Kidney tubule cell (primary cell): ENCODE results near the gene MKLN1.
"Not testable (repeated sequence)": the region's sequence is repeated elsewhere in the genome, so short reads cannot be mapped to it uniquely, and the experiment has no call there.

Source experiments
- DNase-seq: peaks from one replicate; pipeline ENCODE4 v3.0.0-alpha.2; 2018; ENCODE audit warnings: low spot score

The MKLN1 gene

GRCh38 chr7:131501930-131502685, 174.4 kb downstream of the MKLN1 start:
- no peak for DNase-seq

- DNase-seq = peak; percentile 52
Observed at GRCh38 chr7:131502810-131503508, 175.3 kb downstream of the MKLN1 start.

GRCh38 chr7:131503639-131504038, 176.0 kb downstream of the MKLN1 start:
- DNase-seq = no peak

- no peak for DNase-seq
Observed at GRCh38 chr7:131504157-131504899, 176.7 kb downstream of the MKLN1 start.

GRCh38 chr7:131505037-131505620, 177.5 kb downstream of the MKLN1 start:
- not testable (repeated sequence) for DNase-seq

GRCh38 chr7:131505636-131506557, 178.2 kb downstream of the MKLN1 start:
- no peak for DNase-seq

GRCh38 chr7:131506597-131506996, 178.9 kb downstream of the MKLN1 start:
- DNase-seq = no peak

- DNase-seq = peak; percentile 76
Observed at GRCh38 chr7:131507592-131508331, 180.1 kb downstream of the MKLN1 start.

- no peak for DNase-seq
Observed at GRCh38 chr7:131508754-131509486, 181.2 kb downstream of the MKLN1 start.

GRCh38 chr7:131509781-131510180, 182.1 kb downstream of the MKLN1 start:
- no peak for DNase-seq

- no peak for DNase-seq
Observed at GRCh38 chr7:131511071-131511470, 183.4 kb downstream of the MKLN1 start.

- no peak for DNase-seq
Observed at GRCh38 chr7:131511774-131512535, 184.3 kb downstream of the MKLN1 start.

- DNase-seq = peak; percentile 89
Observed at GRCh38 chr7:131513245-131514061, 185.8 kb downstream of the MKLN1 start.

GRCh38 chr7:131515471-131515870, 187.8 kb downstream of the MKLN1 start:
- not testable (repeated sequence) for DNase-seq

GRCh38 chr7:131517218-131517923, 189.7 kb downstream of the MKLN1 start:
- no peak for DNase-seq

GRCh38 chr7:131518626-131519025, 190.9 kb downstream of the MKLN1 start:
- DNase-seq = no peak

- peak; percentile 42 for DNase-seq
Observed at GRCh38 chr7:131521651-131522163, 194.0 kb downstream of the MKLN1 start.
